Gastrocnemius medialis (tissue), 4 donors: ENCODE measurements around the gene KIAA1586. TPM values are rescaled to one million over a fixed set of nuclear protein-coding genes. Genes with fewer than 3 reads are reported as not detected.
"Not testable (repeated sequence)": the region's sequence is repeated elsewhere in the genome, so short reads cannot be mapped to it uniquely, and the experiment has no call there.

Experiments used
- ATAC-seq, 2 donors: fragments of 150-250 bp; one replicate each; pipeline ENCODE4 v1.9.1; 2016
- DNase-seq, 2 donors: peaks; one replicate each; pipeline ENCODE4 v3.0.0-alpha.2; 2019
- H3K27ac ChIP-seq, 4 donors: fragments of 200-600 bp; sonication (generic); 1 replicate in 1 of 4; 2 replicates in 3 of 4; pipeline ENCODE4 v1.5.1; 2016 to 2018; ENCODE audit warnings: mild to moderate bottlenecking in 2 of 4, moderate library complexity in 1 of 4
- H3K27me3 ChIP-seq, 3 donors: fragments of 200-600 bp; sonication (generic) in 2 of 3; 1 replicate in 1 of 3; 2 replicates in 2 of 3; pipeline versions ENCODE4 v1.5.1 to v1.6.0; 2016 to 2019; ENCODE audit warnings: mild to moderate bottlenecking in 1 of 3, moderate library complexity in 1 of 3
- H3K36me3 ChIP-seq, 2 donors: fragments of 200-600 bp; sonication (generic) in 1 of 2; one replicate each; pipeline ENCODE4 v1.5.1; 2017 to 2018
- H3K4me1 ChIP-seq, 2 donors: fragments of 200-600 bp; sonication (generic) in 1 of 2; one replicate each; pipeline ENCODE4 v1.5.1; 2016 to 2017; ENCODE audit warnings: mild to moderate bottlenecking in 2 of 2
- H3K4me3 ChIP-seq, 4 donors: fragments of 200-600 bp; sonication (generic) in 3 of 4; 1 replicate in 1 of 4; 2 replicates in 3 of 4; pipeline ENCODE4 v1.5.1; 2016 to 2019; ENCODE audit warnings: mild to moderate bottlenecking in 2 of 4
- H3K9me3 ChIP-seq, 3 donors: fragments of 200-600 bp; sonication (generic) in 2 of 3; 1 replicate in 1 of 3; 2 replicates in 2 of 3; pipeline ENCODE4 v1.5.1; 2016 to 2019
- POLR2A ChIP-seq, 2 donors: fragments of 450-650 bp; IDR thresholded peaks; one replicate each; pipeline ENCODE4 v1.6.1; 2017; ENCODE audit warnings: antibody characterized with exemption in 2 of 2, mild to moderate bottlenecking in 2 of 2, moderate library complexity in 2 of 2
- in situ Hi-C, 4 donors: fragments of 200-750 bp; cut with MboI; loops; one replicate each; pipeline versions ENCODE4 v1.15.0 to v1.8.0; 2017; ENCODE audit warnings: low sequenced_read_pairs in 4 of 4
- intact Hi-C: fragments of 100-400 bp; cut with DNase I; formaldehyde crosslinking; loops from one replicate; pipeline ENCODE4 v1.15.1; 2023; ENCODE audit warnings: low total_unique reads
- total RNA-seq, 4 donors: library from RNA; depleted of rRNA; stranded (reverse); fragments of >200 nt; gene quantifications; one replicate each; pipeline versions ENCODE4 v1.1.0 to v1.2.3, GENCODE V29; 2016
- TF ChIP-seq, protein P1 (sequence below), 5 experiments: fragments of 450-650 bp in 3 of 5; fragments of 200-600 bp in 2 of 5; sonication (generic) in 2 of 5; IDR thresholded peaks in 4 of 5; conservative IDR thresholded peaks in 1 of 5; 1 replicate in 4 of 5; 2 replicates in 1 of 5; pipeline ENCODE4 v1.5.1; 2016 to 2019; ENCODE audit warnings: antibody characterized with exemption in 5 of 5, mild to moderate bottlenecking in 3 of 5, moderate library complexity in 3 of 5

The KIAA1586 gene
- total RNA-seq, 4 donors from 2014 or later, result 1.9 to 10.2 (median 3.0) TPM

DNA sequence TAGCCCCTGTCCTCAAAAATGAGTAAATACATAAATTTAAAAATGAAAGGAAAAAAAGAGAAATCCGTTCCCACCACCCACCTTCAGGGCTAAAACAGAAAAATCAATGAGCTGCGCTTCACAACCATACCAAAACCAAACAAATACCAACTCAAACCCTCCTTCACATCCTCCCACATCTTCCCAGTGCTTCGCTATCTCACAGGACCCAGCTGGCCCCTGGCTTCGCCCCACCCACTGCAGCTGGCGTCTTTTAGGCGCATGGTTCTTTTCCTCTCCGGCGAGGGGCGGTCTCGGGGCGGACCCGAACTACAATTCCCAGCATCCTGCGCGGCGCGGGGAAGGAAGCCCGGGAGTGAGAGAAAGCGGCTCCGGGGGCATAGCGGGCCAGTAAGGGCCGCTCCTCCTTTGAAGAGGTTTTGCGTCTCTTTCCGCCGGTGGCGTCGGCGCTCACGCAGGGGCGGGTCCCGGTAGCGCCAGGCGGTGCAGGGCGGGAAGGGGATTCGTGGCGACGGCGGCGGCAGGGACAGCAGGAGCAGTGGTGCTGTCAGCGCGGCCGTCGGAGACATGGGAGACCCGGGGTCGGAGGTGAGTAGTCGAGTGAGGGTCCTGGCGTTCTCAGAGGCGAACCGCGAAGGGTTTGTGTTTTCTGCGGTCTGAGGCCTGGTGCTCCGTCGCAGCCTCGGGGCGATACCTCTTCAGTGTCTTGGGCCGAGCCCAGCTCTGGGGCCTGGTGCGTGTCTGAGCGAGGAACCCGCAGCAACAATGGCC, 43.4 kb downstream of the KIAA1586 start, which contains the start of gene ZNF451:
ZNF451 (plus strand) TSS at position 502 of the 771 bp plus-strand sequence; CDS start at position 568, 66 bp downstream.
- Histone ChIP-seq H3K27ac (peak within 1 kb of the TSS; percentile 81 to 89 (median 86)), H3K36me3 (no peaks in the 10 kb centered on the region), H3K4me3 (peak within 1 kb of the TSS; percentile 61 to 77 (median 68)), H3K9me3 (no peaks in the 10 kb centered on the region), H3K27me3 (no peaks in the 10 kb centered on the region), H3K4me1 (peaks cover 25 to 28% of the 10 kb centered on the region in 2 donors)
- DNase-seq (peak; percentile 96 to 97), ATAC-seq (peak; percentile 96 to 97)
- in situ Hi-C loops (loop anchor here in 3 of 4 donors (10.0 to 25.0 kb wide), 2 partner anchors 75 to 222 kb away; partner anchors contain the start of gene PRIM2 (in 2 of the 3)), intact Hi-C loops (loop anchor here (2.0 to 10.0 kb wide), 4 partner anchors 43 to 227 kb away; partner anchors contain the start of genes BAG2, BEND6, KIAA1586 and PRIM2)
- TF ChIP-seq, protein P1, sequence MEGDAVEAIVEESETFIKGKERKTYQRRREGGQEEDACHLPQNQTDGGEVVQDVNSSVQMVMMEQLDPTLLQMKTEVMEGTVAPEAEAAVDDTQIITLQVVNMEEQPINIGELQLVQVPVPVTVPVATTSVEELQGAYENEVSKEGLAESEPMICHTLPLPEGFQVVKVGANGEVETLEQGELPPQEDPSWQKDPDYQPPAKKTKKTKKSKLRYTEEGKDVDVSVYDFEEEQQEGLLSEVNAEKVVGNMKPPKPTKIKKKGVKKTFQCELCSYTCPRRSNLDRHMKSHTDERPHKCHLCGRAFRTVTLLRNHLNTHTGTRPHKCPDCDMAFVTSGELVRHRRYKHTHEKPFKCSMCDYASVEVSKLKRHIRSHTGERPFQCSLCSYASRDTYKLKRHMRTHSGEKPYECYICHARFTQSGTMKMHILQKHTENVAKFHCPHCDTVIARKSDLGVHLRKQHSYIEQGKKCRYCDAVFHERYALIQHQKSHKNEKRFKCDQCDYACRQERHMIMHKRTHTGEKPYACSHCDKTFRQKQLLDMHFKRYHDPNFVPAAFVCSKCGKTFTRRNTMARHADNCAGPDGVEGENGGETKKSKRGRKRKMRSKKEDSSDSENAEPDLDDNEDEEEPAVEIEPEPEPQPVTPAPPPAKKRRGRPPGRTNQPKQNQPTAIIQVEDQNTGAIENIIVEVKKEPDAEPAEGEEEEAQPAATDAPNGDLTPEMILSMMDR (IDR thresholded peaks at IDR 0.05 in 4 of 5, conservative IDR thresholded peaks at IDR 0.05 in 1 of 5), result peak in 3 of 5 experiments; percentile 11 to 15 (median 13)
- TF ChIP-seq POLR2A (IDR thresholded peaks at IDR 0.05), result peak; percentile 87 to 93

DNA sequence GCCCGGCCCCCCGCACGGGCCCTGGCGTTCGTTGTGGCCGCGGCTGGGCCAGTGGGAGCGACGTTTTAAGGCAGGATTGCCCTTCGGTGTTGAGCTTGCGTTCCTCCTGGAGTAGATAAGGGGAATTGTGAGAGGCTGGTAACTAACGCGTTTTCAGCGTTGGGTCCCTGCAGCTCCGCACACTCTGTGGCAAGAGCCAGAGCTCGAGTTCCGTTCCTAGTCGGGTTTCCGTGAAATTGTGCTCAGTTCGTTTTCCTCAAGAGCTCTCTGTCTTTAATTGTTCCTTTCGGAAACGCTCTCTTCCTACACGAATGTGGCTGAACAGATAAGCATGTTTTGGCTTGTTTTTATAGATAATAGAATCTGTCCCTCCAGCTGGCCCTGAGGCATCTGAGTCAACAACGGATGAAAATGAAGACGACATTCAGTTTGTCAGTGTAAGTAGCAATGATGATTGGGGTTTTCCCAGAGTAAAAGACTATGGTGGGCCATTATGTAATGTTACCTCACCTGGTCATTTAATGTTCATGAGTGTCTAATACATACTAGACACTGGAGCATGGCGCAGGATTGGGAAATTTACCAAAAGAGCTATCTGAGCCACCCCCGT, 44.1 kb downstream of the KIAA1586 start:
- Histone ChIP-seq H3K4me1 (peaks cover 26 to 28% of the 10 kb centered on the region in 2 donors), H3K27ac (peak overlapping the region in 2 of 4 donors; percentile 81 to 87), H3K4me3 (peak overlapping the region in 3 of 4 donors; percentile 61 to 77 (median 72))
- intact Hi-C loops (loop anchor here (5.0 kb wide), 1 partner anchor 82 kb away; the partner anchor contains the start of gene BAG2), in situ Hi-C loops (loop anchor here in 3 of 4 donors (10.0 to 25.0 kb wide), 2 partner anchors 74 to 222 kb away; partner anchors contain the start of gene PRIM2 (in 2 of the 3))
- DNase-seq, H3K36me3 ChIP-seq, H3K27me3 ChIP-seq, H3K9me3 ChIP-seq: not testable (repeated sequence)
- ATAC-seq, result peak; percentile 9 to 21

DNA sequence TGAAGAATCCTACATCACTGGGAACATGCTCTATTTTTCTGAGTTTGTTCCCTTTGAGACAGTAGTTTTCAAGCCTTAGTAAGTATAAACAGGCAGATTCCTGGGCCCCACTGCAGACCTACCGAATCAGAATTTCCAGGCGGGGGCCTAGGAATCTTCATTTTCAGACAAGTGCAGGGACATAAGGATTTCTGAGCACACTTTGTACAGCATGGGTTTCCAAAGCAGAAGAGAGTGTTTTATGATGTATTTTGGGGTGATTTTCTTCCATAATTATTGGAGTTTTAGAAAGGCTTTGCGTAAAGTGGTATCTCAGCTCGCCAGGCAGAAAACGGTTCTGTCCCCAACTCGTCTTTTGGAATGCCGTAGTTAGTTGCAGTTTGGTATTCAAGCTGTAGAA, 44.9 kb downstream of the KIAA1586 start:
- DNase-seq, result not testable (repeated sequence)
- H3K27ac ChIP-seq, result peak overlapping the region in 2 of 4 donors; percentile 24 to 36
- in situ Hi-C loops, result loop anchor here in 3 of 4 donors (10.0 to 25.0 kb wide), 2 partner anchors 73 to 221 kb away; partner anchors contain the start of gene PRIM2 (in 2 of the 3)

DNA sequence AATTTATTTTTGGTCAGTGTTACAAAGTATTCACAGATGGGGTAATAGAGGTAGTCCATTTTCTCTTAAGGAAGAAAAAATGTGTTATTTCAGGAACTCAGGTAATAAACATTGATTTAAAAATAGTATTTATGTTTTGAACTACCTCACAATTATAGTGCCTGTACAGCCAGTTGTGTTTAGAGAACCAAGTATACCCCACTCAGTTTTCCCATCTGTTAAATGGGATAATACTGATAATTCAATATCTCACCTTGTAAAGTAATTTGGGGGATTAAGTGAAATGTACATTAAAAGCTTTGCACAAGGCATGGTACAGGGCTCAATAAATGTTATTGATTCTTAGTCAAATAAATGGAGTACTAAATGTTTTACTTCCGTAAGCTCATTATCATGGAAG, 48.2 kb downstream of the KIAA1586 start:
- in situ Hi-C loops (loop anchor here in 3 of 4 donors (10.0 to 25.0 kb wide), 2 partner anchors 70 to 218 kb away; partner anchors contain the start of gene PRIM2 (in 2 of the 3)), intact Hi-C loops (loop anchor here (5.0 kb wide), 1 partner anchor 78 kb away; the partner anchor contains the start of gene BAG2)

More for the DNA sequence above, 44.9 kb downstream of the KIAA1586 start:
- H3K27me3 ChIP-seq, ATAC-seq, H3K9me3 ChIP-seq, H3K36me3 ChIP-seq: not testable (repeated sequence)
- Histone ChIP-seq H3K4me1 (peaks cover 26 to 28% of the 10 kb centered on the region in 2 donors), H3K4me3 (peak overlapping the region in 1 of 4 donors; percentile 9)
- intact Hi-C loops, result loop anchor here (5.0 kb wide), 1 partner anchor 81 kb away; the partner anchor contains the start of gene BAG2

DNA sequence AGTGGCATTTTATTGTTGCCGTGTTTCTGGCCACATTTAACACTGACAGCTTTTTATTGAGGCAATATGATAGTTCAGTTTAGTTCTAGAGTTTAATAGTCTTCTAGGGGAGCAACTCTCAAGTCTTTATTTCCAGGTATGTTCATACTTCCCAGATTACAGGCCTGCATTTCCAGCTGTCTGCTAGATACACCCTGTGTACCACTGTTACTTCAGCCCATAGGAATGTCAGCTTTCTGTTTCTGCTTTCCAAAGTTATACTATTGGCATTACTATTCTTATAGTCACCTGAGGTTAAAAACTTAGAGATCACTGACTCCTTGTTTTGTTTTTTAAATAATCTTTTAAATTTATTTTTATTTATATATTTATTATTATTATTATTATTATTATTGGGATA, 51.1 kb downstream of the KIAA1586 start:
- no peak overlapping the region for H3K27ac ChIP-seq
- ATAC-seq (no peak), DNase-seq (no peak)
- H3K4me3 ChIP-seq, result no peak overlapping the region
- H3K4me1 ChIP-seq, result peaks cover 19 to 25% of the 10 kb centered on the region in 2 donors
- H3K9me3 ChIP-seq, result no peaks in the 10 kb centered on the region
- TF ChIP-seq POLR2A (IDR thresholded peaks at IDR 0.05), result no peak
- TF ChIP-seq, protein P1 (IDR thresholded peaks at IDR 0.05 in 4 of 5, conservative IDR thresholded peaks at IDR 0.05 in 1 of 5), result no peak
- intact Hi-C loops (no loop called here), in situ Hi-C loops (loop anchor here in 3 of 4 donors (10.0 to 25.0 kb wide), 2 partner anchors 67 to 215 kb away; partner anchors contain the start of gene PRIM2 (in 2 of the 3))
- H3K27me3 ChIP-seq, result no peaks in the 10 kb centered on the region
- H3K36me3 ChIP-seq, result peaks cover 0 to 38% of the 10 kb centered on the region in 2 donors

More for the DNA sequence above, 48.2 kb downstream of the KIAA1586 start:
- Histone ChIP-seq H3K27me3 (no peaks in the 10 kb centered on the region), H3K27ac (no peak overlapping the region), H3K9me3 (no peaks in the 10 kb centered on the region), H3K36me3 (peaks cover 0 to 12% of the 10 kb centered on the region in 2 donors), H3K4me1 (peaks cover 32 to 38% of the 10 kb centered on the region in 2 donors), H3K4me3 (no peak overlapping the region)
- TF ChIP-seq, protein P1 (IDR thresholded peaks at IDR 0.05 in 4 of 5, conservative IDR thresholded peaks at IDR 0.05 in 1 of 5), result no peak
- TF ChIP-seq POLR2A (IDR thresholded peaks at IDR 0.05), result no peak
- ATAC-seq (no peak), DNase-seq (no peak)
